Psoas muscle (tissue), 8 donors: ENCODE measurements around the gene ITSN1. TPM values are rescaled to one million over a fixed set of nuclear protein-coding genes. Genes with fewer than 3 reads are reported as not detected.

Experiments
- ATAC-seq, 4 donors: fragments of 200-7000 bp; cut with Tn5 transposase; one replicate each; pipeline ENCODE4 v1.9.1; 2020; ENCODE audit warnings: moderate library complexity in 3 of 4, mild to moderate bottlenecking in 2 of 4
- DNase-seq, 2 donors: peaks; one replicate each; pipeline ENCODE4 v3.0.0-alpha.2; 2020
- H3K27ac ChIP-seq: fragments of 200-600 bp; one replicate; pipeline ENCODE4 v1.8.0; 2022
- H3K27me3 ChIP-seq, 3 donors: fragments of 200-600 bp in 1 of 3; one replicate each; pipeline versions ENCODE4 v1.6.1 to v1.8.0; 2013 to 2022; ENCODE audit warnings: low read length in 2 of 3, mild to moderate bottlenecking in 2 of 3, moderate library complexity in 1 of 3; ENCODE audit not compliant: insufficient read depth in 3 of 3
- H3K36me3 ChIP-seq, 2 donors: fragments of 200-600 bp in 1 of 2; one replicate each; pipeline versions ENCODE4 v1.6.1 to v1.8.0; 2013 to 2022; ENCODE audit warnings: low read depth in 1 of 2, mild to moderate bottlenecking in 1 of 2, moderate library complexity in 1 of 2; ENCODE audit not compliant: insufficient read depth in 1 of 2
- H3K4me1 ChIP-seq: fragments of 200-600 bp; one replicate; pipeline ENCODE4 v1.8.0; 2022
- H3K4me3 ChIP-seq: fragments of 200-600 bp; one replicate; pipeline ENCODE4 v1.8.0; 2022; ENCODE audit warnings: mild to moderate bottlenecking
- H3K9me3 ChIP-seq: fragments of 200-600 bp; one replicate; pipeline ENCODE4 v1.8.0; 2022
- CTCF ChIP-seq: fragments of 200-600 bp; IDR thresholded peaks from one replicate; pipeline ENCODE4 v1.8.0; 2022; ENCODE audit warnings: antibody characterized with exemption
- WGBS, 3 donors: extraction: QIAGEN DNeasy Blood & Tissue Kit; methylation state at CpG; one replicate each; pipeline versions ENCODE4 v1.1.6 to v1.1.7; 2013; 5-methylcytosine and 5-hydroxymethylcytosine counted together
- intact Hi-C, 2 donors: fragments of 100-400 bp; cut with DNase I; formaldehyde crosslinking; loops; one replicate each; pipeline versions ENCODE4 v1.11.0 to v1.14.2; 2022
- polyA plus RNA-seq, 3 donors: library from polyadenylated mRNA; stranded (reverse); fragments of 200-250 nt; gene quantifications; one replicate each; pipeline ENCODE4 v1.2.3, GENCODE V29; 2013
- total RNA-seq, 4 donors: library from RNA; stranded (reverse); fragmentation: NEBNext Ultra II Directional in 2 of 4; extraction: Animal tissue kit (Norgen Biotek cat#: 25700) in 2 of 4; gene quantifications; one replicate each; pipeline versions ENCODE4 v1.2.1 to v1.2.4, GENCODE V29; 2021 to 2023
- donor health status: healthy with polysubstance abuse.
- donor health status: DM: no; HTN: no; CAD: no; lungs with moderate emphysema.
- donor health status: Bipolar disorder and iron deficiency.
- donor health status: healthy.
- donor health status: DM: yes; HTN: yes; CAD: no.
- donor health status: DM: no; HTN: no; CAD: no.
- donor health status: DM: no; HTN: no; CAD: no.
- donor health status: DM: yes; HTN: yes; CAD: no.

Gene ITSN1
- total and polyA plus RNA-seq, 7 donors: 9.3 to 43.8 (median 22.4) TPM

- 41 to 61% (median 43%) methylated on average over 1 of the region's 1 CpG for WGBS, 3 donors
- Histone ChIP-seq H3K27me3 (no peaks in the 10 kb centered on the region), H3K36me3 (no peaks in the 10 kb centered on the region), H3K9me3 (no peaks in the 10 kb centered on the region), H3K27ac (no peak overlapping the region), H3K4me3 (no peak overlapping the region), H3K4me1 (peaks cover 14% of the 10 kb centered on the region)
- intact Hi-C loops: no loop called here
- DNase-seq (no peak), ATAC-seq (no peak)
- no peak for TF ChIP-seq CTCF
Measured at GRCh38 chr21:33660406-33660805, 18.1 kb downstream of the ITSN1 start.

- WGBS, 3 donors: 77 to 92% (median 78%) methylated on average over 1 of the region's 1 CpG
- Histone ChIP-seq H3K4me1 (peaks cover 20% of the 10 kb centered on the region), H3K27ac (no peak overlapping the region), H3K27me3 (no peaks in the 10 kb centered on the region), H3K4me3 (no peak overlapping the region), H3K36me3 (no peaks in the 10 kb centered on the region), H3K9me3 (no peaks in the 10 kb centered on the region)
- DNase-seq: no peak
- intact Hi-C loops: no loop called here
- ATAC-seq: no peak
- TF ChIP-seq CTCF: no peak
Measured at GRCh38 chr21:33661146-33661545, 18.8 kb downstream of the ITSN1 start.

GRCh38 chr21:33662046-33662445 lies 19.7 kb downstream of the ITSN1 start:
- TF ChIP-seq CTCF: no peak
- DNase-seq: no peak
- ATAC-seq: no peak
- H3K9me3 ChIP-seq: no peaks in the 10 kb centered on the region
- peaks cover 16% of the 10 kb centered on the region for H3K4me1 ChIP-seq
- H3K27me3 ChIP-seq: no peaks in the 10 kb centered on the region
- H3K36me3 ChIP-seq: no peaks in the 10 kb centered on the region
- 95 to 97% (median 95%) methylated on average over 3 of the region's 3 CpGs for WGBS, 3 donors
- H3K27ac ChIP-seq: no peak overlapping the region
- intact Hi-C loops: no loop called here
- no peak overlapping the region for H3K4me3 ChIP-seq

GRCh38 chr21:33663241-33663640 lies 20.9 kb downstream of the ITSN1 start:
- Histone ChIP-seq H3K27ac (no peak overlapping the region), H3K27me3 (no peaks in the 10 kb centered on the region), H3K4me1 (peaks cover 26% of the 10 kb centered on the region), H3K4me3 (no peak overlapping the region), H3K36me3 (no peaks in the 10 kb centered on the region), H3K9me3 (no peaks in the 10 kb centered on the region)
- DNase-seq: no peak
- ATAC-seq: no peak
- TF ChIP-seq CTCF: no peak
- intact Hi-C loops: no loop called here
- 82 to 89% (median 84%) methylated on average over 2 of the region's 2 CpGs for WGBS, 3 donors

GRCh38 chr21:33664135-33664534 lies 21.8 kb downstream of the ITSN1 start:
- ATAC-seq (no peak), DNase-seq (no peak)
- WGBS, 3 donors: 98 to 99% (median 98%) methylated on average over 3 of the region's 3 CpGs
- H3K27ac ChIP-seq: no peak overlapping the region
- intact Hi-C loops: no loop called here
- H3K4me3 ChIP-seq: no peak overlapping the region
- no peak for TF ChIP-seq CTCF
- peaks cover 29% of the 10 kb centered on the region for H3K4me1 ChIP-seq
- H3K36me3 ChIP-seq: no peaks in the 10 kb centered on the region
- H3K27me3 ChIP-seq: no peaks in the 10 kb centered on the region
- no peaks in the 10 kb centered on the region for H3K9me3 ChIP-seq
